GM21619 (cell line): Measurements from ENCODE around the gene UVRAG.
"Not testable (repeated sequence)": the region's sequence is repeated elsewhere in the genome, so short reads cannot be mapped to it uniquely, and the experiment has no call there.

Experiments
- ATAC-seq: cut with Tn5 transposase; IDR thresholded peaks from one replicate; pipeline ENCODE4 v1.9.1; 2021; ENCODE audit not compliant: unreplicated experiment

The UVRAG gene

GRCh38 chr11:75873417-75874221 is 58.6 kb downstream of the UVRAG start:
- peak; percentile 81 for ATAC-seq

- ATAC-seq: no peak
Observed at GRCh38 chr11:75874684-75875341, 59.8 kb downstream of the UVRAG start.

- ATAC-seq: not testable (repeated sequence)
Observed at GRCh38 chr11:75877327-75877726, 62.3 kb downstream of the UVRAG start.

GRCh38 chr11:75877931-75878330 is 62.9 kb downstream of the UVRAG start:
- ATAC-seq: not testable (repeated sequence)

- ATAC-seq: no peak
Observed at GRCh38 chr11:75878933-75879332, 63.9 kb downstream of the UVRAG start.

- no peak for ATAC-seq
Observed at GRCh38 chr11:75879737-75880136, 64.7 kb downstream of the UVRAG start.

GRCh38 chr11:75880343-75880742 is 65.3 kb downstream of the UVRAG start:
- ATAC-seq: not testable (repeated sequence)

- no peak for ATAC-seq
Observed at GRCh38 chr11:75884321-75884720, 69.3 kb downstream of the UVRAG start.

- ATAC-seq: no peak
Observed at GRCh38 chr11:75888416-75888815, 73.4 kb downstream of the UVRAG start.

- no peak for ATAC-seq
Observed at GRCh38 chr11:75891947-75892739, 77.1 kb downstream of the UVRAG start.

- no peak for ATAC-seq
Observed at GRCh38 chr11:75893251-75893650, 78.2 kb downstream of the UVRAG start.

GRCh38 chr11:75894036-75894585 is 79.1 kb downstream of the UVRAG start:
- ATAC-seq: no peak

- ATAC-seq: no peak
Observed at GRCh38 chr11:75896843-75897419, 81.9 kb downstream of the UVRAG start.

GRCh38 chr11:75898871-75899270 is 83.9 kb downstream of the UVRAG start:
- ATAC-seq: no peak

- no peak for ATAC-seq
Observed at GRCh38 chr11:75899806-75900205, 84.8 kb downstream of the UVRAG start.

GRCh38 chr11:75900848-75901247 is 85.8 kb downstream of the UVRAG start:
- ATAC-seq: no peak

- ATAC-seq: no peak
Observed at GRCh38 chr11:75902631-75903030, 87.6 kb downstream of the UVRAG start.

- no peak for ATAC-seq
Observed at GRCh38 chr11:75903276-75903675, 88.3 kb downstream of the UVRAG start.

GRCh38 chr11:75905434-75905833 is 90.4 kb downstream of the UVRAG start:
- no peak for ATAC-seq

- ATAC-seq: no peak
Observed at GRCh38 chr11:75907906-75908527, 93.0 kb downstream of the UVRAG start.
